Stimulated activated CD4-positive, alpha-beta T cell treated with anti-CD3 and anti-CD28 coated beads, Interleukin-12 subunit alpha, Interleukin-12 subunit beta, amount 100 ng/mL, for 48 hours (primary cell): ENCODE measurements around the gene BEND5.

Experiments used
- DNase-seq, 3 donors: peaks; one replicate each; pipeline ENCODE4 v3.0.0-alpha.2; 2020; ENCODE audit warnings: low read depth in 2 of 3, low spot score in 1 of 3

BEND5 gene

DNA sequence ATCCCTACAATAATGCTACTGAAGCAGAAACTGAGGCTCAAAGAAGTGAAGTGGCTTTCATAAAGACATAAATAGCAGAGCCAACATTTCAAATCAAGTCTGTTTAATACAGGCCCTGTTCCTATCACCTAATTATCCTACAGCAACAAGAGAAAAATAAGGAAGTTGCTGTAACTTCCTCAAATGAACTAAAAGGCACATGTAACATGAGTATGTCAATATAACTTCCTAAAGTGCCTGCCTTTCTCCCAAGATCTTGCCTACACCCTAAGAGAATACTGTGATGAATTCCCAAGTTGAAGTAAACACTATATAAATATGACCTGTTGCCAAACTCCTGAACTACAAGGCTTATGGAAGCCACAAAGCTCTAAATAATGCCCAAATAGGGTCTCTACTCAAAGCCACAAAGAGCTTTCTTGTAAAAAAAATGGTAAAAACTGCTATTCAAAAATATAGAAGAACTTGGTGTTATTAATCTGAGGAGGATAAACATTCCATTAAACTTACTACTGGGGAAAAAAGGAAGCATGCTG lies 8.6 kb downstream of the BEND5 start:
- DNase-seq: no peak

DNA sequence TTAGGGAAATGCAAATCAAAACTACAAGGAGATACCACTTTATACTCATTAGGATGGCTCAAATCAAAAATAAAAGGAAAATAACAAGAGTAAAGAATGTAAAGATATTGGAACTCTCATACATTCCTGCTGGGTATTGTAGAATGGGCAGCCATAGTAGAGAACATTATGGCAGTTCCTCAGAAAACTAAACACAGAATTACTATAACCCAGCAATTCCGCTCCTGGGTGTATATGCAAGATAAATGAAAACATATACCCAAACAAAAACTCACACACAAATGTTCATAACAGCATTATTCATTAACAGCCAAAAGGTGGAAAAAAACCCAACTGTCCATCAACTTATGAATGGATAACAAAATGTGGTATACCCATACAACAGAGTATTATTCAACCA lies 11.4 kb downstream of the BEND5 start:
- no peak for DNase-seq

DNA sequence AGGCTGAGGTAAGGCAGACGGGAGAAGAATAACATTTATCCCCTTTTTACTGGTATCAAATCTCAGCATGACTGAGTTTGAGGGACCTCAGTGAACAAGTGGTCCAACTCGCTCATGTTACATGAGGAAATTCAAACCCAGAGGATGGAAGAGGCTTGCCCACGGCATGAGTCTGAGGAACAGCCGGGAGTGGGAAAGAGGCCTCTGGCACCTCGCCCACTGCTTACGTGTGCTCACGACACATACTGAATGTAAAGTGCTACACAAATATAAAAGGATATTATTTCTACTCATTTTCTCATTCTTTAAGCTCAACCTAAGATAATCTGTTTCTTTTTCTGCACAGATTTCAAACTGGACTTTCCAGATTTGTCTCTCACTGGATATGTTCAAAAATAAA lies 14.7 kb downstream of the BEND5 start:
- DNase-seq: no peak

DNA sequence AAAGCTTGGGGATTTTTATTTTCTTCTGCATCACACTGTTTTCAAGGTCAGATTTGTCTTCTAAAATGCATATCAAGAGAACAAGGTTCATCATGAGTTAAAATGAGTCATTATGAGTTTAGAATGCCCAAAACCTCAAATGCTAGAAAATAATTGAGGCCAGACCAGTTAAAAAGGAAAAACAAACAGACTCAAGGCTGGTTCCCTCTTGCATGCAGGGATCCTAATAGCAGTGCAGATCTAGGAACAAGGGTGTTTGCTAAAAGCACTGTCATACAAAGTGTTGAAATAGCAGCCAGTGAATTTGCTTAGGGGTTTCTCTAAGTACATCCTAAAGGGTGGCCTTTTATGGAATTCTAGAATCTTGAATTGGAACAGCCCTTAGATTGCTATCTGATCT lies 15.3 kb downstream of the BEND5 start:
- no peak for DNase-seq

DNA sequence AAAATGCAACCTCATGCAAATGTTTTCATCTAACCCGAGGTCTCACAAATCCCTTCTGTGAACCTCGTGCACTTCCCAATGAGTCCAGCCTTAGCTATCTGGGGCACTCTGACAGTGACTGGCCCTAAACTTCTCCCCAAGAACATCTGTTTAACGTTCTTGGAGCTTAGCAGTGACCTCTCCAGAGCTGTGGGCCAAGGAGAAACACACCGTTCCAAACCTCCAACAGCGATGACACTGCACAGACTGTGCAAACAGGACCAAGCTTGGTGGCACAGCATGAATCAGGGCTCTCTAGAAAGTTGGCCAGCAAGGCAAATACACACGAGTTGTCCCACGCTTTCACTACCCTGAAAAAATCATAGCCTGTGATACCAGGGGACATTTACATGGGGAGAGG lies 15.8 kb downstream of the BEND5 start:
- DNase-seq: no peak

DNA sequence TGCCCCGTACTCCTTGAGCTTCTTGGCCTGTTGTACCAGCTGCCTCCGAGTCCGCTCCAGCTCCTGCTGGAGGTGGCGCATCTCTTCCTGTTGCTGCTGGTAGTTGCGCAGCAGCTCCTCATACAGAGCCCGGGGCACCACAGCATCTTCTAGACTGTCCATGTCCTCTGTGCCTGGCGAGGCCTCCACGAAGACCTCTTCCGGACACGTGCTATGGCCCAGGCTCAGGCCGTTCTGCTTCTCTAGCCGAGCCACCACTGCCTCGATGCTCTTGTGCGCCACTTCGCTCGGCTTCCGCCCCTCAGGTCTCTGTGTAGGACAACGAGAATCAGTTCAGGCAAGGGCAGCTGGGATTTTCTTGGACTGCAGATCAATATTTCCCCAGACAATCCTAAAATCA lies 17.7 kb downstream of the BEND5 start:
- no peak for DNase-seq

DNA sequence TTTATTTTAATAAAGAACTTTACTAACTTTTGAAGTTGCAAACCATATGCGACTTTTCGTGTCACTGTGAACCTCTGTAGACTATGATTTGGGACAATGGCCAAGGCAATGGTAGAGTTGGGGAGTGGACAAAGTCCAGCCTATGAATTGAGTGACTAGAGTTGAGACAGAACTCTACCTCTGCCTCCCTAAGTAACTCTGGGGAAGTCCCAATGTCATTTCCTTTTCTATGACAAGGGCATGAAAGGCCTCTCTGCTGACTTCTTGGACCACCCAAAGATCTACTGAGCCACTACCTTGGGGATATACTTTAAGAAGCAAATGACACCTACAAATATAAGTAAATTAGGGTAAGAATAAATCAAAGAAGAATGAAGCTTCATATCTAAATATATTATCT lies 19.3 kb downstream of the BEND5 start:
- DNase-seq: no peak

DNA sequence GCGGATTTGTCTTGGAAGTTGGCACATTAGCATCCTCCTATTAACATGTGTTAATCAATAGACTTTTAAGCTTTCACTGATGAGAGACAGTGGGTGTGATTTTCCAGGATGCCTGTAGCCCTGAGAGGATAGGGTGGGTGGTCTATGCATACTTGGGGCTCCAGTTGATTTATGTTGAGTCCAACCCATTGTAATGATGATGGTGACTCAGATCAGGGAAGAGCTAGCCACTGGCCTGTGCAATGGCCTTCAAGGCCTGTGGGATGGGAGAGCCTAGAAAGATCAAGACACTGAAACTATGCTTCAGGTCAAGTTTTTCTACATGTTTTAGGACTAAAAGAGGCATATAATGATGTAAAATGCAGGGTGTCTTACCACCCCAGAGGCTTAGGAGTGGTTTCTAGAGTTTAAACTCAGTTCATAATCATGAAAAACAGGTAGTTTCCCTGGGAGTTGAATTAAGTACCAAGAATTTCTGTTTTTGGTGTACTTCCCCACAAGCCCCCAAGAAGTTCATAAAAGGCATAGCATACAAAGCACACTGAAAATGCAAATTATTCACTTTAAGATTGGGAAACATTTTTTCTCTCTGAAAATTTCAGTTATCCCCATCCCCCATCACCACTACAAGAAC lies 19.9 kb downstream of the BEND5 start:
- DNase-seq: no peak

DNA sequence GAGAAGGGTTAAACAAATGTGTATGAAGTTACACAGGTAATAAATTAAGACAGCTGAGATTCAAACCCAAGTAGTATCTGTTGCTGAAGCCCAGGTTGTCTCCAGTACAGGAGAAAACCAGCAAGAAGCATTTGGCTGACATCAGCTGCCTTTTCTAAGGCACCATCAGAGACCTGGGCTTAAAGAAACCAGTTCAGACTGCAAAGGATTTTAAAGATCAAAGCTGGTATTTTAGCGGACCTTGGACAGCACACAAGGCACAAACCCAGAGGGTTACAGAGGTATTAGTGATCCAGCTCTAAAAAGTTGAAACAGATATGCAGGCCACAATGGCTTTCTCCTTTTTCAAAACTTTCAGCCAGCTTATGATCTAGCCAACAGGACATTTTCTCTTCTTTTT lies 23.4 kb downstream of the BEND5 start:
- no peak for DNase-seq

DNA sequence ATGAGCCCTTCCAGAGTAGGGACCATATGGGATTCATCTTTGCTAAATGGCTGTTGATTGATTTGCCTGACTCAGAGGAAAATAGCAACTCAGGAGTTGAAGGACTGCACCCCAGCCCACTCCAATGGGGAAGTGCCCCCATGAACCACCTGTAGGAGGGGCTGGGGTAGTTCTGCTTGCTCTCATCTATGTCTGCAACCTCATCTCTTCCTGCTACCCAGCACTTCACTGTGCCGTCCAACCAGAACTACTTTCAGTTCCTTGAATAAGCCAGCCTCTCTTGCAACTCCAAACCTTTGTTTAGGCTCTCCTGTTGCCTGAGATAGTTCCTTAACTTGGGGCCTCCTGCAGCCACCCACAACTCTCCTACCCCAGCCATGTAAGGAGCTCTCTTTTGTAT lies 26.6 kb downstream of the BEND5 start:
- no peak for DNase-seq

DNA sequence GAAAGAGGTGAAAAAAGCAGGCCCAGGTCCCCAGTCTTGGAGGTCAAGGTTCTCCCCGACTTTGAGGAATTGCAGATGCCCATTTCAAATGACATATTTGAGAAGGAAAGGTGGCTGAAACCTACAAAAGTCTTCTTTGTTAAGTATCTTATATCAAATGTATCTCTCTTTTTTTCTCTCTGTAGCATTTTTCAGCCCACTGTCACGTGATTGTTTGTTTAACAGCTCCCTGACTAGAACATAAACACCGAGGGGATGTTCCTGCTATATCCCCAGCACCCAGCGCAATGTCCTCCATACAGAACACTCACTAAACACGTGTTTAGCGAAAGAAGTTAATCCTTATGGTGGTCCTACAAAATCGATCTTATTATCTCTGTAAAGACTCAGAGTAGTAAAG lies 27.6 kb downstream of the BEND5 start:
- DNase-seq: no peak

DNA sequence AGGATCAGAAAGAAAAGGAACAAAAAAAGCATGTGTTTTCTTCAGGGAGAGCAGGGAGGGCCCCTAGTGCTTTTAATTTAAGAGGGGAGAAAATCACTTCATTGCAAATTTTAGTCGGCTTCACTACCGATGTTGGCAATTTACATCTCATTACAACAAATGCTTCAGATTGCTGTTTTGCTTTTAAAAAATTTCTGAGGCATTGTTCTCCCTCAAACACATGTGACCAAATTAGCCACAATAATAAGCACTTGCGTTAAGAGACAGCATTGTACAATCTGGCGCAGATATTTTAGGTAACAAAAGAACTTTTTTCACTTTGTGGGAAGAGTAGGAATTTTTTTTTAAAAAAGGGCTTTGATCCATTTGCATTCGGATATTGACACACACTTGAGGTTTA lies 29.8 kb downstream of the BEND5 start:
- no peak for DNase-seq

DNA sequence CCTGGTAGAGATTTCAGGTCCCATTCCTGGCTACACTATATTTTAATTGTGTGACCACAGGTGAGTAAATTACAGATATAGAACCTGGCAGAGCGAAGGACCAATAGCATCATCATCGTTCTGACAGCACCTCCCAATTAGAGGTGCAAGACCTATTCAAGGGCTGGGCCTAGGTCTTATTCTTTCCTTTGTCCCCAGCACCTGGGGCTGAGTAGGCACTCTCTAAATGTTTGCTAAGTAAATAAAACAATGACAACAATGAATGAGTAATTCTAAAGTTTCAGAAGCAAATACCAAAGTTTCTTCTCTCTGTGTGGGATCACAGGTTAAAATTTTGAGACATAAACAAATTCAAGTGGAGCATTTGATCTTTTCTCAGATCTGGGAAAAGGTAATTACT lies 32.7 kb downstream of the BEND5 start:
- DNase-seq: no peak

DNA sequence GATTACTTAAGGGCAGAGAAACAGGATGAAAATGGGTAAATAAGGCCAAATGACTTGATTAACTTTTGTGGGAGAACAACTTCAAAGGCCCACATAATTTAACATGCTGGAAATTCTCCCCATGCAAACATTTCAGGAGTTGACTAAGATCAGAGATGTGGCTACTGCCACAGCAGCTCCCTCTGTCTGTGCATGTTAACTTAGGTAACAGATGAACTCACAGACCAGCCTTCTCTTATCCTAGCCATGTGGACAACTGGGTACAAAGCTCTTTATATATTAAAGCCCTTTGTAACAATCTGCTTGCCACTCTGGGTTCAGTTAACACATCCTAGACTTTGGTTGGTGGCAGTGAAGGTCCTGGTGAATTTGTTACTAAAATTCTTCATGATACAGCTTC lies 33.2 kb downstream of the BEND5 start:
- no peak for DNase-seq

DNA sequence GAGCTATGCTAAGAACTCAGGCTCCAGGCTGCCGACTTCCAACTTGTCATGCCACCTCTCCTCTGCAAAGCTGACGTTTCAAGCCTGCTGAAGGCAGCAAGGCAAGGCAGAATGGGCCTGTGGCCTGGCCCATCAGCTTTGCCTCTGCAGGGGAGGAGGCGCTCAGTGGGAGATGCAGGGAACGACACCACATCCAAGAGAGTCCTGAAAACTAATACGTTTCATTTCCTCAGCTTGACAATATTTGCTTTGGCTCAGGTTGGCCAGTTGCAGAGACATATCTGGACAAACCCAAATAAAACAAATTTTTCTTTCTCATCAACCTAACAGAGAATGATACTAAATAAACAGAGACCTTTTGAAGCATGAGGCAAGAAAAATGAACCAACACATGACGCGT lies 35.3 kb downstream of the BEND5 start:
- DNase-seq: no peak

DNA sequence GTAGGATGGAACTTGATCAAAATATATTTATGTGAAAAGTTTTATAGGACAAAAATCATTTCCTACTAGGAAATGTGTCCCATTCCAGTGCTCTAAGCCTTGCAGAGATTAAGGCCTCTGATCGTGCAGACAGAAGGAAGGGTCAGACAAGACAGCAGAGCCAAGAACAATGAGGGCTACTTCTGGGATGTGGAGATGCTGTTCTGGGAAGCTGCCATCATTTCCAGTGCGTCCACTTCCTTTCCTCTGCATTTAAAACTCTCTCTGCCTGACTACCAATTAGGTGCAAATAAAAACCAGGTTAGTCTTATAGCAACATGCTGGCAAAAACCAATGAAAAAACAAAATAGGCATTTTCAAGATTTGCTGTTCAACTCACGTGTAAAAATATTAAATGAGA lies 36.1 kb downstream of the BEND5 start:
- no peak for DNase-seq

DNA sequence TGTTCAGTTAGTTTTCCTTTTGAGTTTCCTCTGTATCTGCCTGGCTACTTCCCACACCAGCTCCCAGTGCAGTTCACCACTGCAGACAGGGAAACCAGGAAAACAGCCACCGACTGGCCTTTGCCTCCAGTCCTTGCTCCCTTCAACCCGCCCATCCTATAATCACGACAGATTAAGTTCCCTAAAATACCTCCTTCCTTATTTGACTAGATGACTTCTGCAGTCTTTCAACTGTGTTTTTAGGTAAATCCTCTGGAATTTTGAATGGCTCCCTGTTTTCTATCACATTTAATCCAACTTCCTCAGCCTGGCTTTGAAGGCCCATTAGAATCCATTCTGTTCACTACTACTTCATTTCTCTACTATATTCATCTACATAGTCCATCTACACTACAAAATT lies 37.6 kb downstream of the BEND5 start:
- DNase-seq: no peak

DNA sequence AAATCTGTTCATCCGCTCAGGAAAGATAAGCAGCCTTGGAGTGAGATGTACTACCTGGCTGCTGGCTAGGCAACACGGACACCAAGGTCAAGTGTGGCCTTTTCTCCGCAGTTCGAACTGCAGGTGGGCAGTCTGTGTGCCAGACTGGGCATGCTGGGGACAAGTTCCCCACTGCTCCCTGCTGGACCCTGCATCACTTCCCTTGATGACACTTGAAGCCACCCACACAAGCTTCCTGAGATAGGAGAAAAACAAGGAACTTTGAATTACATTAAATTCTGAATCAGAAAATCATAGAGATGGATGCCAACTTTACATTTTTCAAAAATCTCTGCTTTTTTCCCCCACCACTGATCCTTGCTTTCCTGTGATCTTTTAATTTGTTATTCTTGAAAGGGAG lies 38.3 kb downstream of the BEND5 start:
- DNase-seq: no peak

DNA sequence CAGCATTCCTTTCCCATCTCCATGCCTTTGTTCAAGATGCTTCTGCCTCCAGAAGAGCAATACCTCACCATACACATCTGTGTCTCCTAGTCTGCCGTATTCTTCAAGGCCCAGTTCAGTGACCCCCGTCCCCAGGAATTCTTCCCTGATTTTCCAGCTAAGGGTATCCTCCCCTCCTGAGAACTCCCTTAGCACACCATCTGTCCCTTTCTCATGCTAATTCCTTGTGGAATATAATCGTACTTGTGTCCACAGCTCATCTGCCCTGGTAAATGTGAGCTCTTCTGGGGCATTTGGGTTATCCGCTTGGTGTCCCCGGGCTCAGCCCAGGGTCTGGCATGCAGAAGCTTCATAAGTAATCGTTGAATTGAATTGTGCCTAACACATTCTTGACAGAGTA lies 40.9 kb downstream of the BEND5 start:
- no peak for DNase-seq

DNA sequence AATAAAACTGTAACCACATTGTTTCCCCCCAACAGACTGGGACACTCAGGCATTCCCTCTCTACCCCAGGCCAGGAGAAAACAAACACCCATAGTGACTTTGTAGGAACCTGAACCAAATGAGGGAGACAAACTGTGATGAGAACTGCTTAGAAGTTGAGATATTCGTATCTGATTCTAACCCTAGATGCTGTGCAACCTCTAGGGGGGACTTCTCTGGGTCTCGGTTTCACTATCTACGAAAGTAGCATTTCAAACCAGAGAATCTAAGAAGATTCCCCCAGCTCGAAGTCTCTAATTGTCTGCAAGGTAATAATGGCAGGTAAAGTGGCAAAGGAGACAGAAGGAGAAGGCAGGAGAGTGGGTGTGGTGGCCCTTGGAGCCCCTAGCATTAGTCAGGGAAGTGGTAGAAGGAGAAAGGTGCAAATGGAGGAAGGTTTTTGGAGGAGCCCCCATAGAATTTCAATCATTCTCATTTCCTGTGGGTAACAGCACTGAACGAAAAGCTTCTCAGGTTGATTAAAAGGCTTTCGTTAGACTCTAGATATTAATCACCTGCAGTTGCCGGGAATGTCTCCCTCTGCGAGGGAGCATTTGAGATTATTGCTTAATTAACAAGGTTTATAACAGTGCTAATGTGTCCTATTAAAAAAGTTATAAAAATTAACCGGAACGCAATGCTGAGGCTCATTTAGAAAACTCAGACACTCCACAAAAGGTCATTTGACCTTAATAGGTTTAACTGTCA lies 46.4 kb downstream of the BEND5 start:
- DNase-seq: no peak

DNA sequence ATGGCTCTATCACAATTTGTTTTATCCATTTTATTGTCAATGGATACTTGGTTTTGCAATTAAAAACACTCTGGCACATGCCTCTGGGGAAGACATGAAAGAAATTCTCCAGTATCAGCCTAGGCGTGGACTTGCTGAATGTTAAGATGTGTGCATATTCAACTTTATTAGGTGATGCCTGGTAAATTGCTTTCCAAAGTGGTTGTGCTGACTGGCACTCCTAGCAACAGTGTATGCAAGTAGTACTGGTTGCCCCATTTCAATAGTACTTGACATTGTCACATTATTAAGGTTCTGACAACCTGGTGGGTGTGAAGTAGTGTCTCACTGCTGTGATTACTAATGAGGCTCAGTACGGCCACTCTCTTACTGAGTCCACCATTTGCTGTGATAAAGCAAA lies 48.1 kb downstream of the BEND5 start:
- no peak for DNase-seq

DNA sequence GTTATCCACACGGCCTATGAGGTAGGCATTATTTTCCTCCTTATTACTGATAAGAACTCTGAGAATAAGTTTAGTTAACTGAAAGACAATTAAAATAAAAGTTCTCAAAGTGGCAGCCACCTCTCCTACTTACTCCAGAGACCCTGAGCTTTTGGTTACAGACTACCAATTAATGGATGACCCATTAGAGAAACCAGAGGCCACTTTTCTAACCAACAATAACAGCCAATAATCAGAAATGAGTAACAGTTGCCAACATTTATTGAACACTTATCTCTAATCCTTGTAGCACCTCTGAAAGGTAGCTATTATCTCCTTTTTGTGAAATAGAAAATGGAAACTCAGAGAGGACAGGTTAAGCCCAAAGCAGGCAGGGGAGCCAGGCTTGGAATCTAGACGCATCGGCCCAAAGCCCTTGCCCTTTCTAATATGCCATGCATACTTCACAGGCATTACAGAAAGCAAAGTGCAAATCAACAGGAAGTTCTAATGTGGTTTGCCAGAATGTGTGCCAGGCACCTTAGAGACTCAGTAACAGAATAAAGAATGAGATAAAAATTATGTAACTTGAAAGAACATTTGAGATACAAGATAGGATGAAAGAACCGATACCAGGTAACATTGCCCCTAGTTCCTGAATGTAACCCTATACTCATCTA lies 50.0 kb downstream of the BEND5 start:
- DNase-seq: no peak
